HG03097 (cell line): ENCODE results near the gene LSS.
"Not testable (repeated sequence)": the region's sequence is repeated elsewhere in the genome, so short reads cannot be mapped to it uniquely, and the experiment has no call there.

ENCODE experiments used
- ATAC-seq: cut with Tn5 transposase; IDR thresholded peaks from one replicate; pipeline ENCODE4 v1.9.1; 2021; ENCODE audit not compliant: unreplicated experiment, low FRiP score

The LSS gene

GRCh38 chr21:46142582-46143473, 85.7 kb downstream of the LSS start:
- ATAC-seq, result no peak

GRCh38 chr21:46141767-46142581, 86.6 kb downstream of the LSS start:
- ATAC-seq, result no peak

- not testable (repeated sequence) for ATAC-seq
These were observed 88.1 kb downstream of the LSS start for GRCh38 chr21:46140352-46141003.

- ATAC-seq, result no peak
These were observed 88.9 kb downstream of the LSS start for GRCh38 chr21:46139686-46140085.

- no peak for ATAC-seq
These were observed 90.1 kb downstream of the LSS start for GRCh38 chr21:46138383-46138970.
